A549 (cell line): Measurements from ENCODE around the gene C1orf21. TPM values are rescaled to one million over a fixed set of nuclear protein-coding genes. Genes with fewer than 3 reads are reported as not detected.

ENCODE experiments used
- ATAC-seq, 2 experiments: fragments of 200-7000 bp in 1 of 2; fragments of >200 bp in 1 of 2; cut with Nextera tagmentation in 1 of 2; cut with Tn5 transposase in 1 of 2; 3 replicates each; pipeline versions ENCODE4 v1.8.0 to v1.9.1; 2018 to 2020; ENCODE audit warnings: mild to moderate bottlenecking in 1 of 2, moderate library complexity in 1 of 2
- CTCF ChIA-PET: fragments of 300-600 bp; sonication (Branson Sonifier 250); formaldehyde crosslinking; extraction: SDS; loops from one replicate; lab custom pipeline; 2021; ENCODE audit warnings: antibody characterized with exemption, inconsistent platforms; lab: Yijun Ruan, JAX
- POLR2A ChIA-PET: fragments of 350-600 bp; formaldehyde crosslinking; extraction: SDS; loops from one replicate; lab custom pipeline; 2021; ENCODE audit warnings: antibody characterized with exemption, inconsistent platforms; lab: Yijun Ruan, JAX
- DNase-seq, 2 experiments: peaks; one replicate each; pipeline versions ENCODE4 v3.0.0 to v3.0.0-alpha.2; 2011 to 2016; ENCODE audit warnings: low read depth in 1 of 2, low spot score in 1 of 2
- FAIRE-seq: peaks from 2 replicates; lab custom pipeline; 2011; peaks lifted over from hg19 to GRCh38; lab: Jason Lieb, UNC
- H3K27ac ChIP-seq, 2 experiments: fragments of >200 bp; sonication (Bioruptor Twin); formaldehyde crosslinking; 3 replicates each; pipeline ENCODE4 v1.5.1; 2016 to 2017
- H3K4me1 ChIP-seq: fragments of >200 bp; sonication (Bioruptor Twin); formaldehyde crosslinking; 3 replicates; pipeline ENCODE4 v1.6.1; 2016
- H3K4me2 ChIP-seq: fragments of >200 bp; sonication (Bioruptor Twin); formaldehyde crosslinking; 3 replicates; pipeline ENCODE4 v1.6.1; 2016
- H3K4me3 ChIP-seq: fragments of >200 bp; sonication (Bioruptor Twin); formaldehyde crosslinking; 3 replicates; pipeline ENCODE4 v1.5.1; 2016
- H3K9me3 ChIP-seq: fragments of >200 bp; sonication (Bioruptor Twin); formaldehyde crosslinking; 3 replicates; pipeline ENCODE4 v1.6.1; 2016
- BHLHE40 ChIP-seq: IDR thresholded peaks from 2 replicates; pipeline ENCODE4 v1.6.1; 2012; ENCODE audit warnings: low read depth, low read length, inconsistent platforms
- CEBPB ChIP-seq, 2 experiments: fragments of >200 bp in 1 of 2; sonication (Bioruptor Twin) in 1 of 2; formaldehyde crosslinking in 1 of 2; IDR thresholded peaks; 2 replicates each; pipeline ENCODE4 v1.6.1; 2012 to 2016
- CHD2 ChIP-seq: fragments of 150-350 bp; IDR thresholded peaks from 2 replicates; pipeline ENCODE4 v1.6.1; 2014; ENCODE audit warnings: low read length; ENCODE audit not compliant: partially characterized antibody
- CHD4 ChIP-seq: fragments of 200-600 bp; sonication (generic); IDR thresholded peaks from 2 replicates; pipeline ENCODE4 v1.6.1; 2016; ENCODE audit warnings: antibody characterized with exemption, mild to moderate bottlenecking, borderline replicate concordance
- ESRRA ChIP-seq: fragments of 150-350 bp; IDR thresholded peaks from 2 replicates; pipeline ENCODE4 v1.6.1; 2014; ENCODE audit warnings: mild to moderate bottlenecking, low read length, borderline replicate concordance
- JUNB ChIP-seq: fragments of >200 bp; sonication (Bioruptor Twin); formaldehyde crosslinking; IDR thresholded peaks from 2 replicates; pipeline ENCODE4 v1.6.1; 2016
- KDM1A ChIP-seq: fragments of 200-600 bp; sonication (generic); IDR thresholded peaks from 2 replicates; pipeline ENCODE4 v1.6.1; 2016; ENCODE audit warnings: low read depth, mild to moderate bottlenecking
- MAZ ChIP-seq: fragments of 150-350 bp; IDR thresholded peaks from 2 replicates; pipeline ENCODE4 v1.6.1; 2014; ENCODE audit warnings: antibody characterized with exemption, low read depth, low read length, borderline replicate concordance
- NFE2L2 ChIP-seq: fragments of 150-350 bp; conservative IDR thresholded peaks from 2 replicates; pipeline ENCODE4 v1.6.1; 2014; ENCODE audit warnings: low read length
- NR3C1 ChIP-seq: fragments of >200 bp; sonication (Bioruptor Twin); formaldehyde crosslinking; IDR thresholded peaks from 3 replicates; pipeline ENCODE4 v1.6.1; 2017
- POLR2AphosphoS2 ChIP-seq: conservative IDR thresholded peaks from 2 replicates; pipeline ENCODE4 v1.6.1; 2012; ENCODE audit warnings: low read length, improper control_type of control experiment, inconsistent platforms
- RAD21 ChIP-seq, 2 experiments: fragments of >200 bp in 1 of 2; sonication (Bioruptor Twin) in 1 of 2; formaldehyde crosslinking in 1 of 2; IDR thresholded peaks in 1 of 2; conservative IDR thresholded peaks in 1 of 2; 2 replicates in 1 of 2; 3 replicates in 1 of 2; pipeline ENCODE4 v1.6.1; 2012 to 2018; ENCODE audit warnings: inconsistent platforms in 1 of 2
- RARB ChIP-seq: fragments of 250-450 bp; sonication (Bioruptor Pico); IDR thresholded peaks from 2 replicates; pipeline ENCODE4 v1.8.0; 2021; ENCODE audit warnings: mild to moderate bottlenecking, moderate library complexity
- RFX5 ChIP-seq: fragments of 450-650 bp; IDR thresholded peaks from 2 replicates; pipeline ENCODE4 v1.7.1; 2014; ENCODE audit warnings: antibody characterized with exemption, mild to moderate bottlenecking, moderate library complexity
- TP53 ChIP-seq: fragments of 250-450 bp; sonication (Bioruptor Pico); IDR thresholded peaks from 2 replicates; pipeline ENCODE4 v1.5.0; 2021; ENCODE audit warnings: mild to moderate bottlenecking, moderate library complexity
- ZFP36 ChIP-seq: fragments of 450-650 bp; IDR thresholded peaks from 2 replicates; pipeline ENCODE4 v1.6.1; 2014; ENCODE audit warnings: borderline replicate concordance; ENCODE audit not compliant: partially characterized antibody
- ZSCAN20 ChIP-seq: fragments of 250-450 bp; sonication (Bioruptor Pico); IDR thresholded peaks from 2 replicates; pipeline ENCODE4 v1.8.0; 2022; ENCODE audit warnings: mild to moderate bottlenecking, moderate library complexity
- WGBS: methylation state at CpG from one replicate; pipeline ENCODE4 v1.1.6; 2017; ENCODE audit errors: missing lambda C conversion rate; 5-methylcytosine and 5-hydroxymethylcytosine counted together
- polyA plus RNA-seq, 4 experiments: library from polyadenylated mRNA; depleted of rRNA in 3 of 4; stranded (reverse); fragments of >200 nt; fragmentation: RNase III in 1 of 4; extraction: RNeasy Plus Mini Kit Qiagen cat#74134 plus additional on column Dnase treatment in 1 of 4; gene quantifications; 2 replicates in 3 of 4; 3 replicates in 1 of 4; pipeline ENCODE4 v1.2.3, GENCODE V29; 2011 to 2017
- TF ChIP-seq, protein P1 (sequence below): fragments of 200-600 bp; sonication (generic); IDR thresholded peaks from 2 replicates; pipeline ENCODE4 v1.6.1; 2016; ENCODE audit warnings: antibody characterized with exemption, mild to moderate bottlenecking, moderate library complexity
- TF ChIP-seq, protein P2 (sequence below): fragments of 250-450 bp; sonication (Bioruptor Pico); IDR thresholded peaks from 2 replicates; pipeline ENCODE4 v1.5.0; 2020; ENCODE audit warnings: low read depth, mild to moderate bottlenecking, moderate library complexity
- TF ChIP-seq, protein P3 (sequence below): fragments of 150-350 bp; IDR thresholded peaks from 2 replicates; pipeline ENCODE4 v1.6.1; 2014; ENCODE audit warnings: low read depth, mild to moderate bottlenecking, low read length
- TF ChIP-seq, protein P4 (sequence below): fragments of 250-450 bp; sonication (Bioruptor Pico); IDR thresholded peaks from 2 replicates; pipeline ENCODE4 v1.5.0; 2021; ENCODE audit warnings: mild to moderate bottlenecking, moderate library complexity, borderline replicate concordance
- TF ChIP-seq, protein P5 (sequence below): fragments of >200 bp; sonication (Bioruptor Twin); formaldehyde crosslinking; IDR thresholded peaks from 2 replicates; pipeline ENCODE4 v1.6.1; 2016
- TF ChIP-seq, protein P6 (sequence below): fragments of 450-650 bp; IDR thresholded peaks from 2 replicates; pipeline ENCODE4 v1.6.1; 2014; ENCODE audit warnings: antibody characterized with exemption

The C1orf21 gene
- polyA plus RNA-seq, 2 of the 4 experiments (the other 2 are of a cell fraction) = 11.4 to 11.6 TPM

DNA sequence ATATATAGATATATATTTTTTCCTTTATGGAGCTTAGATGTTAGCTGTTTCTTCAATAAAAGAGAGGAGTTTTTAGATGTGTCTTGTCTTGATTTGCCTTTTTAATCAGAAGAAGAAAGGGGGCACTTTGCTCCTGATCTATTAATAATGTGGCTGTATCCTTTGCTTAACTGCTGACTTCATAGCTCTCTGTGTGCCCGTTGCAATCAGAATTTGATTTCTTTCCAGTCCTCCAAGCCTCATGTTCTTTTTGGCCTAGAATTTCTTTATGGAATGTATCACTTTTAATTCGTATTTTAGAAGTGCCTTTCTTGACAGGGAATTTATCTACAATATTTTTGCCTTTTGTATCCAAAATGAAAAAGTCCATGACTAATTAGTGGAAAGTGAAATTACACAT lies 85.3 kb downstream of the C1orf21 start:
- ChIA-PET CTCF (interaction anchor here (1.3 kb wide), 1 partner anchor 192 kb away, joined by 3 read pairs; no protein-coding TSS in a partner anchor), POLR2A (no interaction called here)
- no peak for ATAC-seq
- H3K27ac ChIP-seq = no peak overlapping the region
- H3K9me3 ChIP-seq = peaks cover 33% of the 10 kb centered on the region; the same call in 2 of the 3 replicates
- H3K4me1 ChIP-seq = no peaks in the 10 kb centered on the region
- no peak overlapping the region for H3K4me2 ChIP-seq
- no peak for FAIRE-seq
- 26% methylated on average over 2 of the region's 2 CpGs for WGBS
- H3K4me3 ChIP-seq = no peak overlapping the region
- TF ChIP-seq CHD4 = no peak
- TF ChIP-seq, protein P1, sequence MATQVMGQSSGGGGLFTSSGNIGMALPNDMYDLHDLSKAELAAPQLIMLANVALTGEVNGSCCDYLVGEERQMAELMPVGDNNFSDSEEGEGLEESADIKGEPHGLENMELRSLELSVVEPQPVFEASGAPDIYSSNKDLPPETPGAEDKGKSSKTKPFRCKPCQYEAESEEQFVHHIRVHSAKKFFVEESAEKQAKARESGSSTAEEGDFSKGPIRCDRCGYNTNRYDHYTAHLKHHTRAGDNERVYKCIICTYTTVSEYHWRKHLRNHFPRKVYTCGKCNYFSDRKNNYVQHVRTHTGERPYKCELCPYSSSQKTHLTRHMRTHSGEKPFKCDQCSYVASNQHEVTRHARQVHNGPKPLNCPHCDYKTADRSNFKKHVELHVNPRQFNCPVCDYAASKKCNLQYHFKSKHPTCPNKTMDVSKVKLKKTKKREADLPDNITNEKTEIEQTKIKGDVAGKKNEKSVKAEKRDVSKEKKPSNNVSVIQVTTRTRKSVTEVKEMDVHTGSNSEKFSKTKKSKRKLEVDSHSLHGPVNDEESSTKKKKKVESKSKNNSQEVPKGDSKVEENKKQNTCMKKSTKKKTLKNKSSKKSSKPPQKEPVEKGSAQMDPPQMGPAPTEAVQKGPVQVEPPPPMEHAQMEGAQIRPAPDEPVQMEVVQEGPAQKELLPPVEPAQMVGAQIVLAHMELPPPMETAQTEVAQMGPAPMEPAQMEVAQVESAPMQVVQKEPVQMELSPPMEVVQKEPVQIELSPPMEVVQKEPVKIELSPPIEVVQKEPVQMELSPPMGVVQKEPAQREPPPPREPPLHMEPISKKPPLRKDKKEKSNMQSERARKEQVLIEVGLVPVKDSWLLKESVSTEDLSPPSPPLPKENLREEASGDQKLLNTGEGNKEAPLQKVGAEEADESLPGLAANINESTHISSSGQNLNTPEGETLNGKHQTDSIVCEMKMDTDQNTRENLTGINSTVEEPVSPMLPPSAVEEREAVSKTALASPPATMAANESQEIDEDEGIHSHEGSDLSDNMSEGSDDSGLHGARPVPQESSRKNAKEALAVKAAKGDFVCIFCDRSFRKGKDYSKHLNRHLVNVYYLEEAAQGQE = no peak
- TF ChIP-seq TP53 (CRISPR knock-in tag) = no peak
- TF ChIP-seq, protein P2, sequence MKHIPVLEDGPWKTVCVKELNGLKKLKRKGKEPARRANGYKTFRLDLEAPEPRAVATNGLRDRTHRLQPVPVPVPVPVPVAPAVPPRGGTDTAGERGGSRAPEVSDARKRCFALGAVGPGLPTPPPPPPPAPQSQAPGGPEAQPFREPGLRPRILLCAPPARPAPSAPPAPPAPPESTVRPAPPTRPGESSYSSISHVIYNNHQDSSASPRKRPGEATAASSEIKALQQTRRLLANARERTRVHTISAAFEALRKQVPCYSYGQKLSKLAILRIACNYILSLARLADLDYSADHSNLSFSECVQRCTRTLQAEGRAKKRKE = no peak
- TF ChIP-seq JUNB = no peak
- TF ChIP-seq RFX5 = no peak
- TF ChIP-seq, protein P3, sequence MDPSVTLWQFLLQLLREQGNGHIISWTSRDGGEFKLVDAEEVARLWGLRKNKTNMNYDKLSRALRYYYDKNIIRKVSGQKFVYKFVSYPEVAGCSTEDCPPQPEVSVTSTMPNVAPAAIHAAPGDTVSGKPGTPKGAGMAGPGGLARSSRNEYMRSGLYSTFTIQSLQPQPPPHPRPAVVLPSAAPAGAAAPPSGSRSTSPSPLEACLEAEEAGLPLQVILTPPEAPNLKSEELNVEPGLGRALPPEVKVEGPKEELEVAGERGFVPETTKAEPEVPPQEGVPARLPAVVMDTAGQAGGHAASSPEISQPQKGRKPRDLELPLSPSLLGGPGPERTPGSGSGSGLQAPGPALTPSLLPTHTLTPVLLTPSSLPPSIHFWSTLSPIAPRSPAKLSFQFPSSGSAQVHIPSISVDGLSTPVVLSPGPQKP = no peak
- no peak for TF ChIP-seq POLR2AphosphoS2
- no peak for TF ChIP-seq CHD2
- no peak for TF ChIP-seq NFE2L2
- TF ChIP-seq ZFP36 = no peak
- TF ChIP-seq NR3C1 = no peak
- TF ChIP-seq ZSCAN20 (CRISPR knock-in tag) = no peak
- no peak for TF ChIP-seq CEBPB (IDR thresholded peaks at IDR 0.05)
- DNase-seq = no peak

DNA sequence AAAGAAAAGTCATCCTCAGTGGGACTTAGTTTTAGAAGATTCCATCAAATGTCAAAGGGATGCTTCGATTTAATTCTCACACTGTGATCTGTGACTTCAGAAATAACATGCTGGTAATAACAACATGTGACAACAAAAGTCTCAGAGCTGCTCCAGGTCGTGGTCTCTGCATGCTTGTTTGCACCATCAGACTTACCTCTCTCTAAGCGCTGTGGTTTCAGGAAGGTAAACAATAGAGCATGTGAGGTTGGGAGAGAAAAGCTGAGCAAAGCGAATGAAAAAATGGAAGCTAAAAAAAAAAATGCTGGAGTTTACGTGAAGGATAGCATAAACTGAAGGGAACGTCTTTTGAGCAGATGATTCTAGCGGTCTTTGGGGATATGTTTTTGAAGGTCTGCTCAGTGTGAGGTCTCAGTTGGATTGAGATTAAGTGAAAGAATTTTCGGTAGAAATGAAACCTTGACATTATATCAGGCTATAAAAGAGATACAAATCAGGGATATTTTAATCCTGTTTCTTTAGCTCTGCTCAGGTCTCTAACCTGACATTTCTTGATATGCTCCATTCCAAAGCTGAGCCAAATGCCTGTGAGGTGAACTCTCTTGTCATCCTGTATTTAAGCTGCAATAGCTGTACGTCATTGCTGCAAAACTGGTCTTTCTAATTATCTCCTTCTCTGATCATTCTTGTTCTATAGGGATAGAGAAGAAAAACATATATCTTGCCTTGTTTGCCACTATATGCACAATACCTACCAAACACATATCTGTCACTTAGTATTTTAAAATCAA lies 86.5 kb downstream of the C1orf21 start:
- H3K4me3 ChIP-seq = no peak overlapping the region

More for the DNA sequence above, 86.5 kb downstream of the C1orf21 start:
- TF ChIP-seq RFX5 (no peak), RARB (CRISPR knock-in tag) (no peak), MAZ (no peak), RAD21 (conservative IDR thresholded peaks at IDR 0.05 in 1 of 2, IDR thresholded peaks at IDR 0.05 in 1 of 2) (no peak), KDM1A (no peak), ESRRA (no peak), BHLHE40 (no peak)
- TF ChIP-seq, protein P4, sequence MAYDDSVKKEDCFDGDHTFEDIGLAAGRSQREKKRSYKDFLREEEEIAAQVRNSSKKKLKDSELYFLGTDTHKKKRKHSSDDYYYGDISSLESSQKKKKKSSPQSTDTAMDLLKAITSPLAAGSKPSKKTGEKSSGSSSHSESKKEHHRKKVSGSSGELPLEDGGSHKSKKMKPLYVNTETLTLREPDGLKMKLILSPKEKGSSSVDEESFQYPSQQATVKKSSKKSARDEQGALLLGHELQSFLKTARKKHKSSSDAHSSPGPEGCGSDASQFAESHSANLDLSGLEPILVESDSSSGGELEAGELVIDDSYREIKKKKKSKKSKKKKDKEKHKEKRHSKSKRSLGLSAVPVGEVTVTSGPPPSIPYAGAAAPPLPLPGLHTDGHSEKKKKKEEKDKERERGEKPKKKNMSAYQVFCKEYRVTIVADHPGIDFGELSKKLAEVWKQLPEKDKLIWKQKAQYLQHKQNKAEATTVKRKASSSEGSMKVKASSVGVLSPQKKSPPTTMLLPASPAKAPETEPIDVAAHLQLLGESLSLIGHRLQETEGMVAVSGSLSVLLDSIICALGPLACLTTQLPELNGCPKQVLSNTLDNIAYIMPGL (CRISPR knock-in tag) = no peak
- TF ChIP-seq, protein P5, sequence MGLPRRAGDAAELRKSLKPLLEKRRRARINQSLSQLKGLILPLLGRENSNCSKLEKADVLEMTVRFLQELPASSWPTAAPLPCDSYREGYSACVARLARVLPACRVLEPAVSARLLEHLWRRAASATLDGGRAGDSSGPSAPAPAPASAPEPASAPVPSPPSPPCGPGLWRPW = no peak
- TF ChIP-seq, protein P6, sequence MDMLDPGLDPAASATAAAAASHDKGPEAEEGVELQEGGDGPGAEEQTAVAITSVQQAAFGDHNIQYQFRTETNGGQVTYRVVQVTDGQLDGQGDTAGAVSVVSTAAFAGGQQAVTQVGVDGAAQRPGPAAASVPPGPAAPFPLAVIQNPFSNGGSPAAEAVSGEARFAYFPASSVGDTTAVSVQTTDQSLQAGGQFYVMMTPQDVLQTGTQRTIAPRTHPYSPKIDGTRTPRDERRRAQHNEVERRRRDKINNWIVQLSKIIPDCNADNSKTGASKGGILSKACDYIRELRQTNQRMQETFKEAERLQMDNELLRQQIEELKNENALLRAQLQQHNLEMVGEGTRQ = no peak
- Histone ChIP-seq H3K27ac (no peak overlapping the region), H3K4me1 (no peaks in the 10 kb centered on the region), H3K9me3 (peaks cover 36% of the 10 kb centered on the region; the same call in 2 of the 3 replicates), H3K4me2 (no peak overlapping the region)
- ATAC-seq (no peak), FAIRE-seq (no peak), DNase-seq (no peak)
- WGBS = 53% methylated on average over 9 of the region's 9 CpGs
- ChIA-PET POLR2A (no interaction called here), CTCF (interaction anchor here (1.3 kb wide), 1 partner anchor 191 kb away, joined by 3 read pairs; no protein-coding TSS in a partner anchor)
